ENCODE data around the gene MMAB. TPM values are rescaled to one million over a fixed set of nuclear protein-coding genes. Genes with fewer than 3 reads are reported as not detected.
"Not testable (repeated sequence)": the region's sequence is repeated elsewhere in the genome, so short reads cannot be mapped to it uniquely, and the experiment has no call there.

Gene MMAB
- polyA plus RNA-seq, 4 donors: 23.9 to 95.9 (median 33.1) TPM

DNA sequence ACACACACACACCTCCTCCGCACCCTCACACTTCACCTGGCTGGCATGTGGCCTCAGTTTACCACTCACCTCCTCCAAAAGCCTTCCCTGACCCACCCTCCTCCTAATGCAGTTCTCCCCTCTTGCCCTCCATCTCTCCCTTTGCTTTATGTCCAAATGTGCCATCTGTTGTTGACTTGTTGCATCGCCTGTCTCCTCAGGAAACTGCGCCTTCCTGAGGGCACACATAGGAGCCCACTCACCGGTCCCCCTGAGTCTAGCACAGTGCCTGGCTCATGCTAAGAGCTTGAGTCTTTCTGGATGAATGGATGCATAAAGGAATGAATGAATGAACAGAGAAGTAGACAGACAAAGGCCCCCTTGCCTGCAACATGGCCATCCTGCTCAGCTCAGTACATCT is 34.3 kb upstream of the MMAB start:
- no peaks in the 10 kb centered on the region for H3K36me3 ChIP-seq (ENCODE audit: control insufficient read depth in 3 of 3, insufficient read depth in 2 of 3, low read depth in 1 of 3, low read length in 3 of 3)
- FAIRE-seq (no peak), DNase-seq (no peak)
- H3K4me3 ChIP-seq (ENCODE audit: low read depth in 1 of 3, low read length in 3 of 3): no peak overlapping the region
- no peak overlapping the region for H3K27ac ChIP-seq (ENCODE audit: low read depth in 1 of 3, low read length in 2 of 3)
- 86 to 90% (median 88%) methylated on average over 4 of the region's 4 CpGs for whole genome bisulfite sequencing, 3 donors
- no peaks in the 10 kb centered on the region for H3K9me3 ChIP-seq (ENCODE audit: control insufficient read depth in 2 of 2, insufficient read depth in 1 of 2, low read depth in 1 of 2, low read length in 1 of 2)
- no peaks in the 10 kb centered on the region for H3K27me3 ChIP-seq (ENCODE audit: control insufficient read depth in 3 of 3, insufficient read depth in 3 of 3, low read length in 3 of 3)
- peaks cover 0 to 14% (median 0%) of the 10 kb centered on the region in 3 donors for H3K4me1 ChIP-seq (ENCODE audit: control insufficient read depth in 3 of 3, insufficient read depth in 2 of 3, low read depth in 1 of 3, low read length in 2 of 3)

DNA sequence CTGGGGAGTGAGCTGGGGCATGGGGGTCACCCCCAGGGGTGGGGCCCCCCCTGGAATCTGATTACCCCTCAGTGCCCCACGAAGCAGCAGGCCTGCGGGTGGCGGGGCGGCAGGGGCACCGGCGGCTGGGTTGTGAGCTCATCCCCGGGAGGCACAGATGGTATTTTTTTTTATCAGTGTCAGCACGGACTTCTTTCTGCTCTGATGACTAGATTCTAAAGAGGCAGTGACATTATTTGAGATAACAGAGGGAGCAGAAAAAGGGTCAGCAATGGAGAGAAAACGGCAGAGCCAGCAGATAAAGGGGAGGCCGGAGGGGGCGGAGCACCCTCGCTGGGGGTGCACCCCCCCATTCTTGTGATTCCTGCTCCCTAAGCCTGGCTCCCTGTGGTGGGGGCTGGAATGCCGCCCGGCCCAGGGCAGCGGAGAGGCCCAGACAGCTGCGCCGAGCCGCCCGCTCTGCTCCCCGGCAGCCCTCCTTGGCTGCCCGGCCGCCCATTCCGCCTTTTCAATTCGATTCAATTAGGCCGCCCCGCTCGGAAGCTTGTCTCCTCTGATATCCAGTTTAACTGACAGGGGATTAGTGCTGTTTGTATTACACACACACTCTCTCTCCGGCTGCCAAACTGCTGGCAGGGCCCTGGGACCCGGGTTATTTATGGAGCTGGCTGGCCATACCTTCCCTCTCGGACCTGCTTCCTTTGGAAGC is 33.2 kb upstream of the MMAB start:
- H3K27ac ChIP-seq (ENCODE audit: low read depth in 1 of 3, low read length in 2 of 3): peak overlapping the region in 1 of 3 donors; percentile 22
- peak in 1 of 2 donors; percentile 39 for DNase-seq
- H3K4me3 ChIP-seq (ENCODE audit: low read depth in 1 of 3, low read length in 3 of 3): no peak overlapping the region
- H3K9me3 ChIP-seq (ENCODE audit: control insufficient read depth in 2 of 2, insufficient read depth in 1 of 2, low read depth in 1 of 2, low read length in 1 of 2): no peaks in the 10 kb centered on the region
- WGBS, 3 donors: 21 to 36% (median 27%) methylated on average over 26 to 30 of the region's 30 CpGs
- no peaks in the 10 kb centered on the region for H3K36me3 ChIP-seq (ENCODE audit: control insufficient read depth in 3 of 3, insufficient read depth in 2 of 3, low read depth in 1 of 3, low read length in 3 of 3)
- FAIRE-seq: no peak
- no peaks in the 10 kb centered on the region for H3K27me3 ChIP-seq (ENCODE audit: control insufficient read depth in 3 of 3, insufficient read depth in 3 of 3, low read length in 3 of 3)
- peaks cover 0 to 14% (median 0%) of the 10 kb centered on the region in 3 donors for H3K4me1 ChIP-seq (ENCODE audit: control insufficient read depth in 3 of 3, insufficient read depth in 2 of 3, low read depth in 1 of 3, low read length in 2 of 3)

GRCh38 chr12:109605599-109606228 is 32.4 kb upstream of the MMAB start:
- no peaks in the 10 kb centered on the region for H3K36me3 ChIP-seq (ENCODE audit: control insufficient read depth in 3 of 3, insufficient read depth in 2 of 3, low read depth in 1 of 3, low read length in 3 of 3)
- H3K4me3 ChIP-seq (ENCODE audit: low read depth in 1 of 3, low read length in 3 of 3): no peak overlapping the region
- no peak overlapping the region for H3K27ac ChIP-seq (ENCODE audit: low read depth in 1 of 3, low read length in 2 of 3)
- FAIRE-seq: no peak
- no peak for DNase-seq
- 87 to 88% (median 87%) methylated on average over 13 of the region's 13 CpGs for WGBS, 3 donors
- no peaks in the 10 kb centered on the region for H3K9me3 ChIP-seq (ENCODE audit: control insufficient read depth in 2 of 2, insufficient read depth in 1 of 2, low read depth in 1 of 2, low read length in 1 of 2)
- H3K4me1 ChIP-seq (ENCODE audit: control insufficient read depth in 3 of 3, insufficient read depth in 2 of 3, low read depth in 1 of 3, low read length in 2 of 3): peaks cover 0 to 14% (median 0%) of the 10 kb centered on the region in 3 donors
- no peaks in the 10 kb centered on the region for H3K27me3 ChIP-seq (ENCODE audit: control insufficient read depth in 3 of 3, insufficient read depth in 3 of 3, low read length in 3 of 3)

DNA sequence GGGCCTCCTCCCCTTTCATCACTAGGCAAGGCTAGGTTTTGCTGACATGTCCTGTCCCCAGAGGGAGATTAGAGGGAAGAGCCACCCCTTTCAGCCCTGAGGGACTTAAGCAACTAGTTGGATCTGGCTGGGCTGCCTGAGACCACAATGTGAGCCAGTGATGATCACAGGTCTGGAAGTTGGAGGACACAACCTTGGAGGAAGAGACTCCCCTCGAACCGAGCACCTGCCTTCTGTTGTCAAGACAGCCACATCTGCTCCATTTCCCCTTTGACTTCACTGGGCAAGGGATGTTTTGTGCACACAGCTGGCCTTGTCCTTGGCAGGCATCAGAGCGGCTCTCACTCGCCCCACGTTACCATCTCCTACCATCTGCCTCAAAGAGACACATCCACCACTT is 31.7 kb upstream of the MMAB start:
- Histone ChIP-seq H3K36me3 (ENCODE audit: control insufficient read depth in 3 of 3, insufficient read depth in 2 of 3, low read depth in 1 of 3, low read length in 3 of 3) (no peaks in the 10 kb centered on the region), H3K27ac (ENCODE audit: low read depth in 1 of 3, low read length in 2 of 3) (no peak overlapping the region), H3K9me3 (ENCODE audit: control insufficient read depth in 2 of 2, insufficient read depth in 1 of 2, low read depth in 1 of 2, low read length in 1 of 2) (no peaks in the 10 kb centered on the region), H3K27me3 (ENCODE audit: control insufficient read depth in 3 of 3, insufficient read depth in 3 of 3, low read length in 3 of 3) (no peaks in the 10 kb centered on the region), H3K4me1 (ENCODE audit: control insufficient read depth in 3 of 3, insufficient read depth in 2 of 3, low read depth in 1 of 3, low read length in 2 of 3) (peaks cover 0 to 14% (median 0%) of the 10 kb centered on the region in 3 donors), H3K4me3 (ENCODE audit: low read depth in 1 of 3, low read length in 3 of 3) (no peak overlapping the region)
- no peak for DNase-seq
- 71 to 76% (median 74%) methylated on average over 5 of the region's 5 CpGs for whole genome bisulfite sequencing, 3 donors
- FAIRE-seq: no peak

DNA sequence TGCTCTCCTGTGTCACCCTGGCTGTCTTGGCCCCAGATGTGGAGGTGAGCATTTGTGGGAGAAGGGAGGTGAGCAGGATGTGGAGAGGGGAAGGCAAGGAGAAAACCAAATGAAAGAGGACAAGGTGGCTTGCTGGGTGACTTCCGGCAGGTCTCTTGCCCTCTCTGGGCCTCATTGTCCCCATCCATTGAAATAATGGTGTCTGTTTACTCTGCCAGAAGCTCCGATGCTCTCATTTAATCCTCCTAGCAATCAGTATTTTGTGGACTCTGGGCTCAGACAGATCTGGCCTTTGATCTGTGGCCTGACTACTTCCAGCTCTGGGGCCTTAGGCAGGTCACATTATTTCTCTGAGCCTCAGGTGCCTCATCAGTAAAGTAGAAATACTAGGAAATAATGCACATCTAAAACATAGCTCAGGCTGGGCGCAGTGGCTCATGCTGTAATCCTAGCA is 30.9 kb upstream of the MMAB start:
- H3K27me3 ChIP-seq (ENCODE audit: control insufficient read depth in 3 of 3, insufficient read depth in 3 of 3, low read length in 3 of 3): no peaks in the 10 kb centered on the region
- peaks cover 0 to 14% (median 0%) of the 10 kb centered on the region in 3 donors for H3K4me1 ChIP-seq (ENCODE audit: control insufficient read depth in 3 of 3, insufficient read depth in 2 of 3, low read depth in 1 of 3, low read length in 2 of 3)
- no peak overlapping the region for H3K27ac ChIP-seq (ENCODE audit: low read depth in 1 of 3, low read length in 2 of 3)
- 55 to 79% (median 63%) methylated on average over 3 of the region's 3 CpGs for WGBS, 3 donors
- no peak overlapping the region for H3K4me3 ChIP-seq (ENCODE audit: low read depth in 1 of 3, low read length in 3 of 3)
- H3K36me3 ChIP-seq (ENCODE audit: control insufficient read depth in 3 of 3, insufficient read depth in 2 of 3, low read depth in 1 of 3, low read length in 3 of 3): peaks cover 0 to 4% (median 0%) of the 10 kb centered on the region in 3 donors
- peak; percentile 9 to 36 for DNase-seq
- no peaks in the 10 kb centered on the region for H3K9me3 ChIP-seq (ENCODE audit: control insufficient read depth in 2 of 2, insufficient read depth in 1 of 2, low read depth in 1 of 2, low read length in 1 of 2)
- no peak for FAIRE-seq

- not testable (repeated sequence) for H3K27ac ChIP-seq (ENCODE audit: low read depth in 1 of 3, low read length in 2 of 3); H3K4me3 ChIP-seq (ENCODE audit: low read depth in 1 of 3, low read length in 3 of 3); FAIRE-seq; H3K9me3 ChIP-seq (ENCODE audit: control insufficient read depth in 2 of 2, insufficient read depth in 1 of 2, low read depth in 1 of 2, low read length in 1 of 2); H3K27me3 ChIP-seq (ENCODE audit: control insufficient read depth in 3 of 3, insufficient read depth in 3 of 3, low read length in 3 of 3); H3K36me3 ChIP-seq (ENCODE audit: control insufficient read depth in 3 of 3, insufficient read depth in 2 of 3, low read depth in 1 of 3, low read length in 3 of 3); DNase-seq
- 90 to 91% (median 91%) methylated on average over 5 of the region's 5 CpGs for WGBS, 3 donors
- H3K4me1 ChIP-seq (ENCODE audit: control insufficient read depth in 3 of 3, insufficient read depth in 2 of 3, low read depth in 1 of 3, low read length in 2 of 3): peaks cover 0 to 22% (median 0%) of the 10 kb centered on the region in 3 donors
Observed at GRCh38 chr12:109602132-109602531, 28.8 kb upstream of the MMAB start.

- Histone ChIP-seq H3K27me3 (ENCODE audit: control insufficient read depth in 3 of 3, insufficient read depth in 3 of 3, low read length in 3 of 3) (no peaks in the 10 kb centered on the region), H3K36me3 (ENCODE audit: control insufficient read depth in 3 of 3, insufficient read depth in 2 of 3, low read depth in 1 of 3, low read length in 3 of 3) (peaks cover 0 to 13% (median 0%) of the 10 kb centered on the region in 3 donors), H3K4me1 (ENCODE audit: control insufficient read depth in 3 of 3, insufficient read depth in 2 of 3, low read depth in 1 of 3, low read length in 2 of 3) (peaks cover 0 to 19% (median 0%) of the 10 kb centered on the region in 3 donors), H3K4me3 (ENCODE audit: low read depth in 1 of 3, low read length in 3 of 3) (no peak overlapping the region), H3K27ac (ENCODE audit: low read depth in 1 of 3, low read length in 2 of 3) (no peak overlapping the region), H3K9me3 (ENCODE audit: control insufficient read depth in 2 of 2, insufficient read depth in 1 of 2, low read depth in 1 of 2, low read length in 1 of 2) (no peaks in the 10 kb centered on the region)
- DNase-seq (no peak), FAIRE-seq (no peak)
- 89 to 90% (median 90%) methylated on average over 8 of the region's 8 CpGs for WGBS, 3 donors
Observed at GRCh38 chr12:109601557-109601956, 28.3 kb upstream of the MMAB start.

GRCh38 chr12:109600995-109601394 is 27.7 kb upstream of the MMAB start:
- FAIRE-seq (no peak), DNase-seq (no peak)
- peaks cover 0 to 14% (median 0%) of the 10 kb centered on the region in 3 donors for H3K4me1 ChIP-seq (ENCODE audit: control insufficient read depth in 3 of 3, insufficient read depth in 2 of 3, low read depth in 1 of 3, low read length in 2 of 3)
- H3K9me3 ChIP-seq (ENCODE audit: control insufficient read depth in 2 of 2, insufficient read depth in 1 of 2, low read depth in 1 of 2, low read length in 1 of 2): no peaks in the 10 kb centered on the region
- WGBS, 3 donors: 85 to 94% (median 91%) methylated on average over 8 of the region's 8 CpGs
- H3K36me3 ChIP-seq (ENCODE audit: control insufficient read depth in 3 of 3, insufficient read depth in 2 of 3, low read depth in 1 of 3, low read length in 3 of 3): peaks cover 0 to 18% (median 0%) of the 10 kb centered on the region in 3 donors
- no peak overlapping the region for H3K4me3 ChIP-seq (ENCODE audit: low read depth in 1 of 3, low read length in 3 of 3)
- H3K27me3 ChIP-seq (ENCODE audit: control insufficient read depth in 3 of 3, insufficient read depth in 3 of 3, low read length in 3 of 3): no peaks in the 10 kb centered on the region
- no peak overlapping the region for H3K27ac ChIP-seq (ENCODE audit: low read depth in 1 of 3, low read length in 2 of 3)

Measured in small intestine (tissue), 7 donors.